WERI-Rb-1 (cell line): ENCODE measurements around the gene TEX55.
"Not testable (repeated sequence)": the region's sequence is repeated elsewhere in the genome, so short reads cannot be mapped to it uniquely, and the experiment has no call there.

Experiments used
- DNase-seq: peaks from one replicate; pipeline ENCODE4 v3.0.0-alpha.2; 2020
- H3K27ac ChIP-seq: fragments of 250-450 bp; sonication (Bioruptor Pico); 2 replicates; pipeline ENCODE4 v1.5.1; 2020; ENCODE audit warnings: mild to moderate bottlenecking, moderate library complexity
- H3K27me3 ChIP-seq: fragments of 250-450 bp; sonication (Bioruptor Pico); 2 replicates; pipeline ENCODE4 v1.5.1; 2021; ENCODE audit warnings: mild to moderate bottlenecking, low read depth, moderate library complexity; ENCODE audit not compliant: insufficient read depth, severe bottlenecking
- H3K36me3 ChIP-seq: fragments of 250-450 bp; sonication (Bioruptor Pico); 2 replicates; pipeline ENCODE4 v1.5.1; 2020; ENCODE audit warnings: mild to moderate bottlenecking, moderate library complexity
- H3K4me3 ChIP-seq: 2 replicates; pipeline ENCODE4 v1.5.1; 2011; ENCODE audit warnings: low read depth, mild to moderate bottlenecking, control low read depth, low read length
- H3K9me3 ChIP-seq: fragments of 250-450 bp; sonication (Bioruptor Pico); 2 replicates; pipeline ENCODE4 v1.5.1; 2021; ENCODE audit warnings: mild to moderate bottlenecking, moderate library complexity; ENCODE audit not compliant: severe bottlenecking
- CTCF ChIP-seq: IDR thresholded peaks from 2 replicates; pipeline ENCODE4 v1.5.1; 2011; ENCODE audit warnings: low read depth, mild to moderate bottlenecking, control low read depth, inconsistent platforms, low read length

The TEX55 gene

GRCh38 chr3:119120480-119120879 is 25.5 kb upstream of the TEX55 start:
- Histone ChIP-seq H3K27me3 (no peaks in the 10 kb centered on the region), H3K27ac (no peak overlapping the region), H3K4me3 (no peak overlapping the region), H3K9me3 (peaks cover 18% of the 10 kb centered on the region), H3K36me3 (no peaks in the 10 kb centered on the region)
- DNase-seq, result no peak
- no peak for TF ChIP-seq CTCF

- no peak overlapping the region for H3K27ac ChIP-seq
- no peaks in the 10 kb centered on the region for H3K36me3 ChIP-seq
- H3K4me3 ChIP-seq, result no peak overlapping the region
- no peak for DNase-seq
- no peaks in the 10 kb centered on the region for H3K27me3 ChIP-seq
- TF ChIP-seq CTCF, result no peak
- peaks cover 15% of the 10 kb centered on the region for H3K9me3 ChIP-seq
Measured at GRCh38 chr3:119122350-119122749, 23.6 kb upstream of the TEX55 start.

GRCh38 chr3:119125342-119125741 is 20.6 kb upstream of the TEX55 start:
- Histone ChIP-seq H3K27me3 (no peaks in the 10 kb centered on the region), H3K36me3 (no peaks in the 10 kb centered on the region), H3K27ac (no peak overlapping the region), H3K9me3 (no peaks in the 10 kb centered on the region), H3K4me3 (no peak overlapping the region)
- no peak for DNase-seq
- TF ChIP-seq CTCF, result no peak

- no peak for TF ChIP-seq CTCF
- peak; percentile 69 for DNase-seq
- Histone ChIP-seq H3K36me3 (no peaks in the 10 kb centered on the region), H3K27ac (no peak overlapping the region), H3K4me3 (no peak overlapping the region), H3K9me3 (no peaks in the 10 kb centered on the region), H3K27me3 (no peaks in the 10 kb centered on the region)
Measured at GRCh38 chr3:119125742-119126504, 20.0 kb upstream of the TEX55 start.

GRCh38 chr3:119130291-119130690 is 15.7 kb upstream of the TEX55 start:
- not testable (repeated sequence) for H3K27ac ChIP-seq, H3K4me3 ChIP-seq, H3K36me3 ChIP-seq, H3K9me3 ChIP-seq, H3K27me3 ChIP-seq, DNase-seq

- H3K9me3 ChIP-seq, H3K36me3 ChIP-seq, H3K27ac ChIP-seq, H3K27me3 ChIP-seq, DNase-seq, H3K4me3 ChIP-seq: not testable (repeated sequence)
Measured at GRCh38 chr3:119132291-119132690, 13.7 kb upstream of the TEX55 start.

- not testable (repeated sequence) for H3K4me3 ChIP-seq, H3K36me3 ChIP-seq, H3K27ac ChIP-seq, DNase-seq, H3K27me3 ChIP-seq, H3K9me3 ChIP-seq
Measured at GRCh38 chr3:119139360-119139759, 6.6 kb upstream of the TEX55 start.
